Mesenchymal stem cell (in vitro differentiated cells and primary cell): ENCODE results near the gene ZNF366.

Source experiments
- DNase-seq: peaks from one replicate; pipeline ENCODE4 v3.0.0-alpha.2; 2013
- H2AFZ ChIP-seq: one replicate; pipeline ENCODE4 v1.6.1; 2013; ENCODE audit warnings: low read depth, mild to moderate bottlenecking, control low read depth, inconsistent platforms, low read length, moderate library complexity
- H2AK5ac ChIP-seq: 2 replicates; pipeline ENCODE4 v1.6.1; 2013; ENCODE audit warnings: low read length, moderate library complexity, mild to moderate bottlenecking, inconsistent platforms; ENCODE audit not compliant: severe bottlenecking
- H2BK120ac ChIP-seq: one replicate; pipeline ENCODE4 v1.6.1; 2013; ENCODE audit warnings: low read depth, mild to moderate bottlenecking, inconsistent platforms, low read length, moderate library complexity
- H2BK12ac ChIP-seq, 2 experiments: one replicate each; pipeline ENCODE4 v1.6.1; 2013; ENCODE audit warnings: inconsistent platforms in 2 of 2, low read length in 2 of 2, mild to moderate bottlenecking in 2 of 2, moderate library complexity in 2 of 2, control low read depth in 1 of 2
- H2BK15ac ChIP-seq: one replicate; pipeline ENCODE4 v1.6.1; 2013; ENCODE audit warnings: mild to moderate bottlenecking, low read depth, inconsistent platforms; ENCODE audit not compliant: poor library complexity, severe bottlenecking
- H2BK5ac ChIP-seq: 2 replicates; pipeline ENCODE4 v1.6.1; 2013; ENCODE audit warnings: low read depth, mild to moderate bottlenecking, low read length, control low read depth, inconsistent platforms; ENCODE audit not compliant: poor library complexity, severe bottlenecking
- H3K14ac ChIP-seq, 2 experiments: one replicate each; pipeline ENCODE4 v1.6.1; 2013; ENCODE audit warnings: inconsistent platforms in 2 of 2, low read length in 2 of 2, control low read depth in 1 of 2, mild to moderate bottlenecking in 1 of 2, moderate library complexity in 1 of 2
- H3K18ac ChIP-seq, 2 experiments: one replicate each; pipeline ENCODE4 v1.6.1; 2013; ENCODE audit warnings: inconsistent platforms in 2 of 2, low read length in 2 of 2, control low read depth in 1 of 2, low read depth in 1 of 2, mild to moderate bottlenecking in 1 of 2
- H3K23ac ChIP-seq, 2 experiments: one replicate each; pipeline ENCODE4 v1.6.1; 2013; ENCODE audit warnings: inconsistent platforms in 2 of 2, low read length in 2 of 2, mild to moderate bottlenecking in 2 of 2, moderate library complexity in 2 of 2, control low read depth in 1 of 2
- H3K27ac ChIP-seq: 2 replicates; pipeline ENCODE4 v1.5.1; 2013; ENCODE audit warnings: mild to moderate bottlenecking, moderate library complexity, low read length, control low read depth, inconsistent platforms; ENCODE audit not compliant: poor library complexity, severe bottlenecking
- H3K27me3 ChIP-seq, 2 experiments: 2 replicates each; pipeline versions ENCODE4 v1.6.1 to v1.7.0; 2013; ENCODE audit warnings: low read length in 2 of 2, mild to moderate bottlenecking in 2 of 2, moderate library complexity in 2 of 2, control low read depth in 1 of 2, inconsistent platforms in 1 of 2; ENCODE audit not compliant: control insufficient read depth in 1 of 2, insufficient read depth in 1 of 2
- H3K36me3 ChIP-seq, 2 experiments: 2 replicates each; pipeline versions ENCODE4 v1.6.1 to v1.7.0; 2013; ENCODE audit warnings: low read length in 2 of 2, control low read depth in 1 of 2, inconsistent platforms in 1 of 2, low read depth in 1 of 2, mild to moderate bottlenecking in 1 of 2; ENCODE audit not compliant: insufficient read depth in 2 of 2, control insufficient read depth in 1 of 2
- H3K4ac ChIP-seq, 2 experiments: one replicate each; pipeline ENCODE4 v1.6.1; 2013; ENCODE audit warnings: inconsistent platforms in 2 of 2, low read length in 2 of 2, mild to moderate bottlenecking in 2 of 2, moderate library complexity in 2 of 2, control low read depth in 1 of 2, low read depth in 1 of 2
- H3K4me1 ChIP-seq: 2 replicates; pipeline ENCODE4 v1.6.1; 2013; ENCODE audit warnings: low read depth, low read length, control low read depth; ENCODE audit not compliant: control insufficient read depth, insufficient read depth
- H3K4me2 ChIP-seq: 2 replicates; pipeline ENCODE4 v1.6.1; 2013; ENCODE audit warnings: low read length, mild to moderate bottlenecking, inconsistent platforms; ENCODE audit not compliant: poor library complexity, severe bottlenecking
- H3K4me3 ChIP-seq, 2 experiments: 2 replicates each; pipeline versions ENCODE4 v1.5.1 to v1.7.0; 2013; ENCODE audit warnings: low read length in 2 of 2, mild to moderate bottlenecking in 2 of 2, control low read depth in 1 of 2, low read depth in 1 of 2; ENCODE audit not compliant: insufficient read depth in 1 of 2
- H3K79me1 ChIP-seq: replicated peaks from 2 replicates; pipeline ENCODE4 v1.6.1; 2013; ENCODE audit warnings: mild to moderate bottlenecking, control low read depth, low read length, inconsistent platforms; ENCODE audit not compliant: poor library complexity, severe bottlenecking
- H3K9ac ChIP-seq: 2 replicates; pipeline ENCODE4 v1.7.0; 2013; ENCODE audit warnings: mild to moderate bottlenecking, low read length, moderate library complexity
- H3K9me3 ChIP-seq: 2 replicates; pipeline ENCODE4 v1.7.0; 2013; ENCODE audit warnings: mild to moderate bottlenecking, low read length; ENCODE audit not compliant: control insufficient read depth
- H4K8ac ChIP-seq: one replicate; pipeline ENCODE4 v1.6.1; 2013; ENCODE audit warnings: inconsistent platforms, mild to moderate bottlenecking, low read length, moderate library complexity
- H4K91ac ChIP-seq: one replicate; pipeline ENCODE4 v1.6.1; 2013; ENCODE audit warnings: mild to moderate bottlenecking, low read length, inconsistent platforms
- WGBS: methylation state at CpG from one replicate; pipeline ENCODE4 v1.1.7; 2013; ENCODE audit warnings: mixed read lengths; 5-methylcytosine and 5-hydroxymethylcytosine counted together

The ZNF366 gene

GRCh38 chr5:72460413-72460812 lies 46.8 kb downstream of the ZNF366 start:
- Histone ChIP-seq H3K4me3 (no peak overlapping the region), H4K8ac (no peak overlapping the region), H3K18ac (no peak overlapping the region), H2BK5ac (no peak overlapping the region), H3K27me3 (no peaks in the 10 kb centered on the region), H3K4me1 (peaks cover 2% of the 10 kb centered on the region), H3K9ac (no peak overlapping the region), H2BK15ac (no peak overlapping the region), H3K4ac (no peak overlapping the region), H3K9me3 (no peaks in the 10 kb centered on the region), H2BK12ac (no peak overlapping the region), H3K4me2 (no peak overlapping the region), H2AK5ac (no peak overlapping the region), H3K23ac (no peak overlapping the region), H3K27ac (no peak overlapping the region), H2BK120ac (no peak overlapping the region), H3K36me3 (no peaks in the 10 kb centered on the region), H3K79me1 (no peaks in the 10 kb centered on the region), H3K14ac (peak overlapping the region in 1 of 2 experiments; percentile 61), H4K91ac (peak overlapping the region; percentile 16), H2AFZ (no peak overlapping the region)
- DNase-seq, result no peak
- 97% methylated on average over 27 of the region's 27 CpGs for WGBS

GRCh38 chr5:72459913-72460312 lies 47.3 kb downstream of the ZNF366 start:
- H3K4me1 ChIP-seq, result peaks cover 2% of the 10 kb centered on the region
- no peak overlapping the region for H3K9ac ChIP-seq
- no peak overlapping the region for H4K8ac ChIP-seq
- no peak overlapping the region for H2AFZ ChIP-seq
- no peak overlapping the region for H2BK5ac ChIP-seq
- no peak overlapping the region for H3K23ac ChIP-seq
- no peaks in the 10 kb centered on the region for H3K79me1 ChIP-seq
- H3K14ac ChIP-seq, result no peak overlapping the region
- no peaks in the 10 kb centered on the region for H3K9me3 ChIP-seq
- DNase-seq, result no peak
- no peak overlapping the region for H2BK12ac ChIP-seq
- H3K4me2 ChIP-seq, result no peak overlapping the region
- no peak overlapping the region for H2BK120ac ChIP-seq
- H2BK15ac ChIP-seq, result no peak overlapping the region
- H3K27me3 ChIP-seq, result no peaks in the 10 kb centered on the region
- no peak overlapping the region for H2AK5ac ChIP-seq
- no peak overlapping the region for H3K27ac ChIP-seq
- H3K4me3 ChIP-seq, result no peak overlapping the region
- no peak overlapping the region for H4K91ac ChIP-seq
- H3K36me3 ChIP-seq, result no peaks in the 10 kb centered on the region
- H3K18ac ChIP-seq, result no peak overlapping the region
- WGBS, result 95% methylated on average over 18 of the region's 18 CpGs
- H3K4ac ChIP-seq, result no peak overlapping the region

GRCh38 chr5:72459089-72459661 lies 48.0 kb downstream of the ZNF366 start:
- Histone ChIP-seq H3K14ac (no peak overlapping the region), H3K23ac (no peak overlapping the region), H3K79me1 (no peaks in the 10 kb centered on the region), H3K27ac (no peak overlapping the region), H3K36me3 (no peaks in the 10 kb centered on the region), H3K9ac (no peak overlapping the region), H3K4me1 (peaks cover 2% of the 10 kb centered on the region), H2BK5ac (no peak overlapping the region), H2BK12ac (no peak overlapping the region), H3K27me3 (no peaks in the 10 kb centered on the region), H3K9me3 (no peaks in the 10 kb centered on the region), H4K91ac (no peak overlapping the region), H2AFZ (no peak overlapping the region), H3K4me2 (no peak overlapping the region), H4K8ac (no peak overlapping the region), H3K4me3 (no peak overlapping the region), H2AK5ac (no peak overlapping the region), H2BK120ac (no peak overlapping the region), H3K18ac (no peak overlapping the region), H2BK15ac (peak overlapping the region; percentile 32), H3K4ac (no peak overlapping the region)
- no peak for DNase-seq
- 93% methylated on average over 5 of the region's 5 CpGs for WGBS

GRCh38 chr5:72458407-72458806 lies 48.8 kb downstream of the ZNF366 start:
- Histone ChIP-seq H3K36me3 (no peaks in the 10 kb centered on the region), H3K14ac (no peak overlapping the region), H3K18ac (peak overlapping the region in 1 of 2 experiments; percentile 3), H3K4ac (no peak overlapping the region), H3K9me3 (no peaks in the 10 kb centered on the region), H2BK12ac (no peak overlapping the region), H3K79me1 (no peaks in the 10 kb centered on the region), H3K23ac (no peak overlapping the region), H3K9ac (no peak overlapping the region), H3K4me1 (peaks cover 2% of the 10 kb centered on the region), H2AK5ac (no peak overlapping the region), H3K27me3 (no peaks in the 10 kb centered on the region), H2BK5ac (no peak overlapping the region), H2AFZ (no peak overlapping the region), H3K27ac (no peak overlapping the region), H3K4me2 (no peak overlapping the region), H4K91ac (no peak overlapping the region), H2BK15ac (no peak overlapping the region), H2BK120ac (no peak overlapping the region), H4K8ac (no peak overlapping the region), H3K4me3 (no peak overlapping the region)
- no peak for DNase-seq
- WGBS, result 93% methylated on average over 2 of the region's 3 CpGs
